Activated CD8-positive, alpha-beta memory T cell treated with anti-CD3 and anti-CD28 coated beads, Interleukin-2, amount 10 ng/mL, durations not matched to agents 7 days and 5 days (primary cell): ENCODE data around the gene GOLIM4. TPM values are rescaled to one million over a fixed set of nuclear protein-coding genes. Genes with fewer than 3 reads are reported as not detected.

Experiments used
- ATAC-seq: fragments of 150-1000 bp; cut with Tn5 transposase; one replicate; pipeline ENCODE4 v1.10.0; 2021; ENCODE audit warnings: moderate library complexity
- CTCF ChIA-PET: fragments of 350-600 bp; sonication (Branson Sonifier 250); formaldehyde crosslinking; loops from one replicate; lab custom pipeline; 2021; ENCODE audit warnings: antibody characterized with exemption; lab: Charles Lee
- DNase-seq: peaks from one replicate; pipeline ENCODE4 v3.0.0-alpha.2; 2020
- H3K27ac Mint-ChIP-seq: one replicate; pipeline ENCODE4 v1.8.0; 2021; ENCODE audit warnings: mild to moderate bottlenecking, mixed read lengths
- H3K27me3 Mint-ChIP-seq: one replicate; pipeline ENCODE4 v1.8.0; 2021; ENCODE audit warnings: mixed read lengths
- H3K36me3 Mint-ChIP-seq: one replicate; pipeline ENCODE4 v1.8.0; 2021; ENCODE audit warnings: mild to moderate bottlenecking, mixed read lengths
- H3K4me1 Mint-ChIP-seq: one replicate; pipeline ENCODE4 v1.8.0; 2021; ENCODE audit warnings: mixed read lengths
- H3K4me3 Mint-ChIP-seq: one replicate; pipeline ENCODE4 v1.8.0; 2021; ENCODE audit warnings: mild to moderate bottlenecking, moderate library complexity, mixed read lengths
- H3K9me3 Mint-ChIP-seq: one replicate; pipeline ENCODE4 v1.8.0; 2022; ENCODE audit warnings: low read depth, mixed read lengths
- total RNA-seq, 2 experiments: library from RNA; stranded (reverse); gene quantifications; one replicate each; pipeline ENCODE4 v1.2.3, GENCODE V29; 2021

The GOLIM4 gene
- total RNA-seq, 2 experiments from 2014 or later = 6.4 to 19.2 TPM

DNA sequence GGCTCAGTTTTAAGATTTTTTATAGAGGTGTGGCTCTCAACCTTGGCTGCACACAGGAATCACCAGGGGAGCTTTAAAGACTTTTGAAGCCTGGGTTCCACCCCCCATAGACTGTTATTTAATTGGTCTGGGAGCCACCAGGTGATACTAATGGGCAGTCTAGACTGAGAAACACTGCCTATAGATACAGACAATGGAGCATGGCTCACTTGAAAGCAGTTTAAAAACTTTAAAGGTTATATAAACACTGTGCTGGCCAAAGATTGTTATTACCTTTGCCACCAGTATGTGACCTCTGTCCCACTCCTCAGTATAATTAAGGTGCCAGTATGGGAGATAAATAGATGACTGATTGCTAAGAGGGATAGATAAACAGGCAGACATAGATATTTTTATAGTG, 3.8 kb downstream of the GOLIM4 start:
- Mint-ChIP-seq H3K4me1 (peaks cover 45% of the 10 kb centered on the region), H3K36me3 (no peaks in the 10 kb centered on the region), H3K27ac (no peak overlapping the region), H3K9me3 (no peaks in the 10 kb centered on the region), H3K4me3 (no peak overlapping the region), H3K27me3 (peaks cover 37% of the 10 kb centered on the region)
- CTCF ChIA-PET = no interaction called here
- ATAC-seq (no peak), DNase-seq (no peak)

- no peak for DNase-seq
- H3K27me3 Mint-ChIP-seq = peaks cover 31% of the 10 kb centered on the region
- peaks cover 42% of the 10 kb centered on the region for H3K4me1 Mint-ChIP-seq
- no peak for ATAC-seq
- CTCF ChIA-PET = interaction anchor here (1.5 kb wide), 1 partner anchor 43 kb away, joined by 4 read pairs; no protein-coding TSS in a partner anchor
- no peak overlapping the region for H3K27ac Mint-ChIP-seq
- no peaks in the 10 kb centered on the region for H3K36me3 Mint-ChIP-seq
- no peaks in the 10 kb centered on the region for H3K9me3 Mint-ChIP-seq
- H3K4me3 Mint-ChIP-seq = no peak overlapping the region
These were observed 4.3 kb downstream of the GOLIM4 start for GRCh38 chr3:168091302-168091858.

DNA sequence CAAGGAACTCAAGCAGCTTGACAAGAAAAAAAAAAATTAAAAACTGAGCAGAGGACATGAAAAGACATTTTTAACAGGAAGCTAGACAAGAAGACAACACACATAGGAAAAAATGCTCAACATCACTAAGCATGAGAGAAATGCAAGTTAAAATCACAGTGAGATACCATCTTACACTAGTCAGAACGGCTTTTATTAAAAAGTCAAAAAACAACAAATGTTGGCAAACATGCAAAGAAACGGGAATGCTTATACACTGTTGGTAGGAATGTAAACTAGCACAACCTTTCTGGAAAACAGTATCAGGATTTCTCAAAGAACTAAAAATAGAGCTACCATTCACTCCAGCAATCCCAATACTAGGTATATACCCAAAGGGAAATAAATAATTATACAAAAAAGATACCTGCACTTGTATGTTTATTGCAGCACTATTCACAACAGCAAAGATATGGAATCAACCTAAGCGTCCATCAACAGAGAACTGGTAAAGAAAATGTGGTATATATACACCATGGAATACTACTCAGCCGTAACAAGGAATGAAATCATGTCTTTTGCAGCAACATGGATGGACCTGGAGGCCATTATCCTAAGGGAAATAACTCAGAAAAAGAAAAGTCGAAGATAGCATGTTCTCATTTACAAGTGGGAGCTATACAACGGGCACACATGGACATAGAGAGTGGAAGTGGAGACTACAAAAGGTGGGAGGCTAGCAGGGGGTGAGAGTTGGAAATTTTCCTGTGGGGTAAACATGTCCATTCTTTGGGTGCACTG, 5.2 kb downstream of the GOLIM4 start:
- Mint-ChIP-seq H3K9me3 (no peaks in the 10 kb centered on the region), H3K4me1 (peaks cover 41% of the 10 kb centered on the region), H3K27me3 (peaks cover 27% of the 10 kb centered on the region), H3K27ac (peak overlapping the region; percentile 17), H3K4me3 (no peak overlapping the region), H3K36me3 (no peaks in the 10 kb centered on the region)
- ATAC-seq = no peak
- no peak for DNase-seq
- CTCF ChIA-PET = interaction anchor here (1.5 kb wide), 1 partner anchor 42 kb away, joined by 4 read pairs; no protein-coding TSS in a partner anchor

DNA sequence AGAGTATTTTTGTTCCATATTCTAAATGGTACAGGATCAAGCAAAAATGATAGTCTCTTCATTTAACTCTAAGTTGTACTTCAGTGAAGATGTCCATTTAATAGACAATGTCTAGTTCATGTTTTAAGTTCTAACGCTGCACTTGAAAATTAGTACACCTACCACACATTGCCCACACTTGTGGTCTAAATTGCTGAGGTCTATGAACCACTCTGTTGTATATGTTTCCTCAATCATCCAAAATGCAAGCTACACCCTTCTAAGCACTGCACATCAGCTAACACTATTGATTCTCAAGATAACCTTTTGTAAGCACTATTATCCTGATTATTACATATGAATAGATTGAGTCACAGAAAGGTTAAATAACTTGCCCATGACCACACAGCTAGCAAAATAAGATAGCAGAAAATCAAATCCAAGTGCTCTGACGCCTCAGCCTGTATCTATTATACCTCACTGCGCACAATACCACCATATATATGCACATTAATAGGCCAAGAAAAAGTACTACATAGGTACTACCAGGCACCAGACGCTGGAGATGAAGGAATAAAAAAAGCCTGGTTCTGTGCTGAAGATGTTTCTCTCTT, 6.4 kb downstream of the GOLIM4 start:
- Mint-ChIP-seq H3K9me3 (no peaks in the 10 kb centered on the region), H3K27me3 (peaks cover 20% of the 10 kb centered on the region), H3K4me1 (peaks cover 43% of the 10 kb centered on the region), H3K36me3 (no peaks in the 10 kb centered on the region), H3K27ac (no peak overlapping the region), H3K4me3 (no peak overlapping the region)
- DNase-seq (no peak), ATAC-seq (no peak)
- CTCF ChIA-PET = no interaction called here

GRCh38 chr3:168088106-168088720, 7.5 kb downstream of the GOLIM4 start:
- Mint-ChIP-seq H3K27me3 (peaks cover 14% of the 10 kb centered on the region), H3K9me3 (no peaks in the 10 kb centered on the region), H3K4me3 (peak overlapping the region; percentile 5), H3K27ac (peak overlapping the region; percentile 27), H3K36me3 (no peaks in the 10 kb centered on the region), H3K4me1 (peaks cover 37% of the 10 kb centered on the region)
- CTCF ChIA-PET = no interaction called here
- peak; percentile 51 for ATAC-seq
- peak; percentile 52 for DNase-seq

- no peak for DNase-seq
- H3K27me3 Mint-ChIP-seq = peaks cover 8% of the 10 kb centered on the region
- H3K4me1 Mint-ChIP-seq = peaks cover 35% of the 10 kb centered on the region
- H3K4me3 Mint-ChIP-seq = no peak overlapping the region
- CTCF ChIA-PET = no interaction called here
- H3K36me3 Mint-ChIP-seq = no peaks in the 10 kb centered on the region
- H3K27ac Mint-ChIP-seq = no peak overlapping the region
- ATAC-seq = no peak
- no peaks in the 10 kb centered on the region for H3K9me3 Mint-ChIP-seq
These were observed 8.2 kb downstream of the GOLIM4 start for GRCh38 chr3:168087539-168087938.

- CTCF ChIA-PET = interaction anchor here (0.8 kb wide), 1 partner anchor 8 kb away, joined by 3 read pairs; no protein-coding TSS in a partner anchor
- no peaks in the 10 kb centered on the region for H3K36me3 Mint-ChIP-seq
- H3K27me3 Mint-ChIP-seq = peaks cover 4% of the 10 kb centered on the region
- no peak overlapping the region for H3K4me3 Mint-ChIP-seq
- no peak overlapping the region for H3K27ac Mint-ChIP-seq
- ATAC-seq = no peak
- H3K4me1 Mint-ChIP-seq = peaks cover 35% of the 10 kb centered on the region
- DNase-seq = no peak
- no peaks in the 10 kb centered on the region for H3K9me3 Mint-ChIP-seq
These were observed 9.0 kb downstream of the GOLIM4 start for GRCh38 chr3:168086541-168087260.

DNA sequence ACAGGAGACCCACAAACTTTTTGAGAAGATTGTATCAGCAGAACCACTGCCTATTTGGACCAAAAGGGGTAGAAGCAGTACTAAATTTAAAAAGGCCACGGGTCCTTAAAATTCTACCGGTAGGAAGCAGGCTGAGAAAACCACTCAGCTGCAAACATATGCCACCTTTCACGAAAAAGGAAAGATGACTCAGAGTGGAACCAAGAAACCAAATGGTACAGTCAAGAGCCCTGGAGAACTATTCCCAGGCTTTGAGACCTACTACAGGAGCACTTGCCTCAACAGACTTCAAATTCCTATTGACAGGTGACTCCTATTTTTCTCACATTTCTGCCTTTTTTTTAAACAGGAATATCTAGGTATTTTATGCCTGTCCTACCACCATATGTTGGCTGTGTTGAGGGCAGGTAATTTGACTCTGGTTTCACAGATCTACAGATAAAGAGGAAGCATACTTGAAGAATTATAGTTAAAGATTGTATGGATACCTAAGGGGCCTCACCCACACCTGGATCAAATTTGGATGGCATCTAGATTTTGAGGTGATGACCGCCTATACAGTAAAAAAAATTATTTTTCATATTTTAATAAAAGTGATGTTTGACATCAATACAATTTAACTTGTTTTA, 10.1 kb downstream of the GOLIM4 start:
- peaks cover under 1% of the 10 kb centered on the region for H3K27me3 Mint-ChIP-seq
- ATAC-seq = peak; percentile 62

GRCh38 chr3:168083906-168084305, 11.8 kb downstream of the GOLIM4 start:
- ATAC-seq = no peak
- DNase-seq = no peak
- Mint-ChIP-seq H3K27ac (no peak overlapping the region), H3K27me3 (no peaks in the 10 kb centered on the region), H3K9me3 (no peaks in the 10 kb centered on the region), H3K4me1 (peaks cover 26% of the 10 kb centered on the region), H3K36me3 (no peaks in the 10 kb centered on the region), H3K4me3 (no peak overlapping the region)
- CTCF ChIA-PET = no interaction called here

More for the DNA sequence above, 10.1 kb downstream of the GOLIM4 start:
- CTCF ChIA-PET = interaction anchor here (0.8 kb wide), 1 partner anchor 9 kb away, joined by 3 read pairs; no protein-coding TSS in a partner anchor
- Mint-ChIP-seq H3K4me1 (peaks cover 35% of the 10 kb centered on the region), H3K9me3 (no peaks in the 10 kb centered on the region), H3K36me3 (no peaks in the 10 kb centered on the region), H3K4me3 (no peak overlapping the region), H3K27ac (peak overlapping the region; percentile 8)
- DNase-seq = no peak

DNA sequence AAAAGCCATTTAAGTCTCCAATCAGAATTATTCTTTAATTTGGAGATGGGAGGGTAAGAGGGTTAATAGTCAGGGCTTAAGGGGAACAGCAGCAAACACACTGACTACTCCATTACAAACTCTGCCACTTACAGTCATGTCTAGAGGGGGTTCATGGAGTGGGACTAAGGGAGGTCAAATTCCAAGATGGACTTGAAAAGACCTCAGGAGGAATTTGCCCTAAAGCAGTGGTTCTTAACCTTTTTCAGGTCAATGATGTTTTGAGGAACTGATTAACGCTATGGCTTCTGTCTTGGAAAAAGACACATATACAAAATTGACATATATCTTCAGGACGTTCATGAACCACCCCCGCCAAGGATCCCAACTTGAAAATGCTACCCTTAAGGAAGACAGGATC, 13.9 kb downstream of the GOLIM4 start:
- Mint-ChIP-seq H3K27ac (no peak overlapping the region), H3K9me3 (no peaks in the 10 kb centered on the region), H3K4me1 (peaks cover 11% of the 10 kb centered on the region), H3K36me3 (no peaks in the 10 kb centered on the region), H3K4me3 (no peak overlapping the region), H3K27me3 (no peaks in the 10 kb centered on the region)
- CTCF ChIA-PET = interaction anchor here (2.0 kb wide), 1 partner anchor 13 kb away, joined by 5 read pairs; no protein-coding TSS in a partner anchor
- ATAC-seq = no peak
- DNase-seq = no peak

GRCh38 chr3:168081171-168081771, 14.5 kb downstream of the GOLIM4 start:
- no peaks in the 10 kb centered on the region for H3K9me3 Mint-ChIP-seq
- no peak overlapping the region for H3K4me3 Mint-ChIP-seq
- H3K27me3 Mint-ChIP-seq = no peaks in the 10 kb centered on the region
- H3K36me3 Mint-ChIP-seq = no peaks in the 10 kb centered on the region
- no peak overlapping the region for H3K27ac Mint-ChIP-seq
- CTCF ChIA-PET = interaction anchor here (2.0 kb wide), 1 partner anchor 13 kb away, joined by 5 read pairs; no protein-coding TSS in a partner anchor
- no peak for DNase-seq
- ATAC-seq = no peak
- H3K4me1 Mint-ChIP-seq = peaks cover 11% of the 10 kb centered on the region

GRCh38 chr3:168080499-168081170, 15.1 kb downstream of the GOLIM4 start:
- H3K27me3 Mint-ChIP-seq = no peaks in the 10 kb centered on the region

More at GRCh38 chr3:168080499-168081170, 15.1 kb downstream of the GOLIM4 start:
- DNase-seq = no peak
- no peaks in the 10 kb centered on the region for H3K36me3 Mint-ChIP-seq
- peaks cover 9% of the 10 kb centered on the region for H3K4me1 Mint-ChIP-seq
- no peaks in the 10 kb centered on the region for H3K9me3 Mint-ChIP-seq
- CTCF ChIA-PET = interaction anchor here (2.0 kb wide), 1 partner anchor 14 kb away, joined by 5 read pairs; no protein-coding TSS in a partner anchor
- H3K27ac Mint-ChIP-seq = no peak overlapping the region
- H3K4me3 Mint-ChIP-seq = no peak overlapping the region
- no peak for ATAC-seq
